ENCODE measurements around the gene LPCAT2. TPM values are rescaled to one million over a fixed set of nuclear protein-coding genes. Genes with fewer than 3 reads are reported as not detected.

The LPCAT2 gene
- total and polyA plus RNA-seq, 7 experiments from 2014 or later = 0.03 to 16.9 (median 1.5) TPM

GRCh38 chr16:55572439-55572838, 63.6 kb downstream of the LPCAT2 start:
- CTCF ChIA-PET = interaction anchor here (0.6 kb wide), 1 partner anchor 461 kb away, joined by 4 read pairs; no protein-coding TSS in a partner anchor
- POLR2A ChIA-PET = no interaction called here
- no peaks in the 10 kb centered on the region for H3K36me3 Mint-ChIP-seq

GRCh38 chr16:55574811-55575210, 65.9 kb downstream of the LPCAT2 start:
- Mint-ChIP-seq H3K27ac (no peak overlapping the region), H3K9me3 (no peaks in the 10 kb centered on the region), H3K4me1 (no peaks in the 10 kb centered on the region), H3K36me3 (no peaks in the 10 kb centered on the region), H3K27me3 (peaks cover 0 to 10% (median 0%) of the 10 kb centered on the region in 5 donors), H3K4me3 (no peak overlapping the region)
- CTCF ChIA-PET = interaction anchor here (0.5 kb wide), 1 partner anchor 141 kb away, joined by 4 read pairs; no protein-coding TSS in a partner anchor
- no peaks in the 10 kb centered on the region for H3K9me3 ChIP-seq (ENCODE audit: control insufficient read depth in 2 of 3, low read length in 3 of 3)
- no peak for DNase-seq
- ATAC-seq = no peak
- no peaks in the 10 kb centered on the region for H3K27me3 ChIP-seq (ENCODE audit: control insufficient read depth in 2 of 2, insufficient read depth in 2 of 2, low read length in 2 of 2)
- H3K4me3 ChIP-seq (ENCODE audit: low read length) = no peak overlapping the region
- intact Hi-C loops (cut with micrococcal nuclease) = no loop called here
- H3K27ac ChIP-seq (ENCODE audit: low read depth, low read length) = no peak overlapping the region
- H3K4me1 ChIP-seq (ENCODE audit: control insufficient read depth in 2 of 2, insufficient read depth in 2 of 2, low read length in 2 of 2) = no peaks in the 10 kb centered on the region
- POLR2A ChIA-PET = no interaction called here
- H3K36me3 ChIP-seq (ENCODE audit: control insufficient read depth in 2 of 3, insufficient read depth in 3 of 3, low read length in 3 of 3) = no peaks in the 10 kb centered on the region

More at GRCh38 chr16:55572439-55572838, 63.6 kb downstream of the LPCAT2 start:
- DNase-seq (no peak), ATAC-seq (no peak)
- Mint-ChIP-seq H3K4me1 (no peaks in the 10 kb centered on the region), H3K27me3 (peaks cover 0 to 21% (median 5%) of the 10 kb centered on the region in 5 donors), H3K9me3 (no peaks in the 10 kb centered on the region), H3K4me3 (no peak overlapping the region), H3K27ac (no peak overlapping the region)
- Histone ChIP-seq H3K4me1 (ENCODE audit: control insufficient read depth in 2 of 2, insufficient read depth in 2 of 2, low read length in 2 of 2) (no peaks in the 10 kb centered on the region), H3K36me3 (ENCODE audit: control insufficient read depth in 2 of 3, insufficient read depth in 3 of 3, low read length in 3 of 3) (no peaks in the 10 kb centered on the region), H3K9me3 (ENCODE audit: control insufficient read depth in 2 of 3, low read length in 3 of 3) (no peaks in the 10 kb centered on the region), H3K27ac (ENCODE audit: low read depth, low read length) (no peak overlapping the region), H3K27me3 (ENCODE audit: control insufficient read depth in 2 of 2, insufficient read depth in 2 of 2, low read length in 2 of 2) (no peaks in the 10 kb centered on the region), H3K4me3 (ENCODE audit: low read length) (no peak overlapping the region)
- intact Hi-C loops (cut with micrococcal nuclease) = no loop called here

DNA sequence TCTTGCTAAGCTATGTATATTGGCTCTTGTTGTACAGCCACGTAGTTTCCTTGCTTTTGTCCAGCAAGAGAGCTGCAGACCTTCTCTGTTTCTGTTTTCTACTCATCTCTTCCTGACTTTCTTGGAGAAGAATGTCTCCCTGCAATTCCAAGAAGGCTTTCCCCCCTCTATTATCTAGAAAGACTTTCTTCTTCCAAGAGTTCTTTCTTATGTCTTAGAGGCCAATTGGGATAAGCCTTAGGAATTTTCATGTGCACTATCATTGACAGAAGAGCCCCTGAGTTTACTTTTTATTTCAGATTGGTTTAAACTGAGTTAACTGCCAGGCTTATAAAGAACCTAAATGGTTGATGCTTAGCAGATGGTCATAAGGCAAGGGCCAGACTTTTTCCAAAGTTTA, 66.6 kb downstream of the LPCAT2 start:
- H3K27ac Mint-ChIP-seq = no peak overlapping the region
- ATAC-seq (no peak), DNase-seq (no peak)
- no peaks in the 10 kb centered on the region for H3K4me1 Mint-ChIP-seq
- ChIA-PET POLR2A (no interaction called here), CTCF (no interaction called here)
- H3K27ac ChIP-seq (ENCODE audit: low read depth, low read length) = no peak overlapping the region
- no peaks in the 10 kb centered on the region for H3K9me3 Mint-ChIP-seq
- H3K27me3 Mint-ChIP-seq = peaks cover 0 to 10% (median 0%) of the 10 kb centered on the region in 5 donors
- no peak overlapping the region for H3K4me3 Mint-ChIP-seq
- no peaks in the 10 kb centered on the region for H3K9me3 ChIP-seq (ENCODE audit: control insufficient read depth in 2 of 3, low read length in 3 of 3)
- H3K27me3 ChIP-seq (ENCODE audit: control insufficient read depth in 2 of 2, insufficient read depth in 2 of 2, low read length in 2 of 2) = no peaks in the 10 kb centered on the region
- no peak overlapping the region for H3K4me3 ChIP-seq (ENCODE audit: low read length)
- H3K4me1 ChIP-seq (ENCODE audit: control insufficient read depth in 2 of 2, insufficient read depth in 2 of 2, low read length in 2 of 2) = no peaks in the 10 kb centered on the region
- intact Hi-C loops (cut with micrococcal nuclease) = no loop called here
- H3K36me3 ChIP-seq (ENCODE audit: control insufficient read depth in 2 of 3, insufficient read depth in 3 of 3, low read length in 3 of 3) = no peaks in the 10 kb centered on the region
- H3K36me3 Mint-ChIP-seq = no peaks in the 10 kb centered on the region

DNA sequence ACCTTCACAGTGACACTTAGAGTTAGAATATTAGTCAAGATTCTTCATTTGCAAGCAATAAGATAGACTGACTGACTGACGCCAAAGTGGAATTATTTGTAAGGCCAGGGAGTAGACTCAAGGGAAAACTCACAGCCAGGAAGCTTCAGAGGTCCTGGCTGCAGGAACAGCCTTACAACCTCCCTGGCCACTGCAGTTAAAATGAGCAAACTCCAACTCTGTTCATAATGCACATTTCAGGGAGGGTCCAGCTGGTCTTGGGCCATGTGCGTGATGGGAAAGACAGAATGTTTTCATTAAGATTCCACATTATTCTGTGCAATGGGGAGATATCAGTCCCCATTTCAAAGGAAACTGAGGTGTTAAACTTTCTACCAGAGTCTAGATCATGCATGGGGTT, 67.5 kb downstream of the LPCAT2 start:
- Histone ChIP-seq H3K4me3 (ENCODE audit: low read length) (no peak overlapping the region), H3K9me3 (ENCODE audit: control insufficient read depth in 2 of 3, low read length in 3 of 3) (no peaks in the 10 kb centered on the region), H3K4me1 (ENCODE audit: control insufficient read depth in 2 of 2, insufficient read depth in 2 of 2, low read length in 2 of 2) (no peaks in the 10 kb centered on the region), H3K36me3 (ENCODE audit: control insufficient read depth in 2 of 3, insufficient read depth in 3 of 3, low read length in 3 of 3) (no peaks in the 10 kb centered on the region), H3K27me3 (ENCODE audit: control insufficient read depth in 2 of 2, insufficient read depth in 2 of 2, low read length in 2 of 2) (no peaks in the 10 kb centered on the region), H3K27ac (ENCODE audit: low read depth, low read length) (no peak overlapping the region)
- no peak overlapping the region for H3K27ac Mint-ChIP-seq
- H3K4me1 Mint-ChIP-seq = no peaks in the 10 kb centered on the region
- peaks cover 0 to 10% (median 0%) of the 10 kb centered on the region in 5 donors for H3K27me3 Mint-ChIP-seq
- intact Hi-C loops (cut with micrococcal nuclease) = no loop called here
- ChIA-PET POLR2A (no interaction called here), CTCF (no interaction called here)
- DNase-seq (no peak), ATAC-seq (no peak)
- H3K36me3 Mint-ChIP-seq = no peaks in the 10 kb centered on the region
- no peaks in the 10 kb centered on the region for H3K9me3 Mint-ChIP-seq
- H3K4me3 Mint-ChIP-seq = no peak overlapping the region

DNA sequence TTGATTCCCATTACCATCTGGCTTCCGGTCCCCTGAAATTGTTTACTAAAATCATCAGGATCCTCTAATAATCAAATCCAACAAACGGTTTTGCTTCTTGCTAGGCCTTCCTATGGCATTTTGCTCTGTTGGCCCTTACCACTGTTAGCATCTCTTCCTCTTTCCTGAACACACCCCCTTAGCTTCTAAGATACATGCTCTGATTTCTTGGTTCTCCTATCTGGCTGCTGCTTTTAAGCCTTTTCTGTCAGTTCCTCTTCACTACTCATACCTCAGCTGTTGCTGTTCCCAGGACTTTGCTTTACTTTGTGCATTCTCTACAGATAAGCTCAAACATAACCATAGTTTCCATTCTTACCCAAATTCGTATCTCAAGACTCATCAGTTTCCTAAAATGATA, 69.0 kb downstream of the LPCAT2 start:
- Mint-ChIP-seq H3K4me1 (no peaks in the 10 kb centered on the region), H3K27me3 (peaks cover 0 to 6% (median 0%) of the 10 kb centered on the region in 5 donors), H3K36me3 (no peaks in the 10 kb centered on the region), H3K4me3 (no peak overlapping the region), H3K27ac (no peak overlapping the region), H3K9me3 (peaks cover 0 to 2% (median 0%) of the 10 kb centered on the region in 11 donors)
- Histone ChIP-seq H3K9me3 (ENCODE audit: control insufficient read depth in 2 of 3, low read length in 3 of 3) (no peaks in the 10 kb centered on the region), H3K4me1 (ENCODE audit: control insufficient read depth in 2 of 2, insufficient read depth in 2 of 2, low read length in 2 of 2) (no peaks in the 10 kb centered on the region), H3K36me3 (ENCODE audit: control insufficient read depth in 2 of 3, insufficient read depth in 3 of 3, low read length in 3 of 3) (no peaks in the 10 kb centered on the region), H3K4me3 (ENCODE audit: low read length) (no peak overlapping the region), H3K27me3 (ENCODE audit: control insufficient read depth in 2 of 2, insufficient read depth in 2 of 2, low read length in 2 of 2) (no peaks in the 10 kb centered on the region), H3K27ac (ENCODE audit: low read depth, low read length) (no peak overlapping the region)
- no peak for DNase-seq
- POLR2A ChIA-PET = no interaction called here
- intact Hi-C loops (cut with micrococcal nuclease) = no loop called here
- CTCF ChIA-PET = no interaction called here
- ATAC-seq = peak; percentile 60

DNA sequence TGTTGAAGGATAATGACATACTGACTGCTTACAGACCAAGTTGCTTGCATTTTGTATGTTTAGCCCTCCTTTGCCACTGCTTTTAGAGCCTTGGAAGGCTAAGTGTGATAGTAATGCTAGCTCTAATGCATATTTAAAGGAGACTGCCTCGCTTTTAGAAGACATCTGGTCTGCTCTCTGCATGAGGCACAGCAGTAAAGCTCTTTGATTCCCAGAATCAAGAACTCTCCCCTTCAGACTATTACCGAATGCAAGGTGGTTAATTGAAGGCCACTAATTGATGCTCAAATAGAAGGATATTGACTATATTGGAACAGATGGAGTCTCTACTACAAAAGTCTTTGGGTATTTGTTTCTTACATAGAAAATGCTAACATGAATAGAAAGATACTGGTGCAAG, 76.8 kb downstream of the LPCAT2 start:
- H3K27me3 ChIP-seq (ENCODE audit: control insufficient read depth in 2 of 2, insufficient read depth in 2 of 2, low read length in 2 of 2) = no peaks in the 10 kb centered on the region
- peaks cover 6 to 14% (median 9%) of the 10 kb centered on the region in 5 donors for H3K27me3 Mint-ChIP-seq
- H3K4me1 ChIP-seq (ENCODE audit: control insufficient read depth in 2 of 2, insufficient read depth in 2 of 2, low read length in 2 of 2) = no peaks in the 10 kb centered on the region
- peaks cover 0 to 2% (median 0%) of the 10 kb centered on the region in 11 donors for H3K9me3 Mint-ChIP-seq
- no peaks in the 10 kb centered on the region for H3K4me1 Mint-ChIP-seq
- H3K27ac Mint-ChIP-seq = no peak overlapping the region
- POLR2A ChIA-PET = no interaction called here
- H3K27ac ChIP-seq (ENCODE audit: low read depth, low read length) = no peak overlapping the region
- H3K36me3 ChIP-seq (ENCODE audit: control insufficient read depth in 2 of 3, insufficient read depth in 3 of 3, low read length in 3 of 3) = no peaks in the 10 kb centered on the region
- intact Hi-C loops (cut with micrococcal nuclease) = no loop called here
- H3K36me3 Mint-ChIP-seq = no peaks in the 10 kb centered on the region
- CTCF ChIA-PET = no interaction called here
- ATAC-seq (no peak), DNase-seq (no peak)
- H3K9me3 ChIP-seq (ENCODE audit: control insufficient read depth in 2 of 3, low read length in 3 of 3) = no peaks in the 10 kb centered on the region
- no peak overlapping the region for H3K4me3 Mint-ChIP-seq
- no peak overlapping the region for H3K4me3 ChIP-seq (ENCODE audit: low read length)

GRCh38 chr16:55588799-55589198, 79.9 kb downstream of the LPCAT2 start:
- no peak overlapping the region for H3K4me3 ChIP-seq (ENCODE audit: low read length)
- H3K36me3 Mint-ChIP-seq = no peaks in the 10 kb centered on the region
- intact Hi-C loops (cut with micrococcal nuclease) = no loop called here
- CTCF ChIA-PET = no interaction called here
- no peak overlapping the region for H3K27ac Mint-ChIP-seq
- ATAC-seq (no peak), DNase-seq (no peak)
- peaks cover 11 to 31% (median 26%) of the 10 kb centered on the region in 5 donors for H3K27me3 Mint-ChIP-seq
- H3K9me3 ChIP-seq (ENCODE audit: control insufficient read depth in 2 of 3, low read length in 3 of 3) = no peaks in the 10 kb centered on the region
- H3K4me1 Mint-ChIP-seq = no peaks in the 10 kb centered on the region
- no peaks in the 10 kb centered on the region for H3K36me3 ChIP-seq (ENCODE audit: control insufficient read depth in 2 of 3, insufficient read depth in 3 of 3, low read length in 3 of 3)
- peaks cover 0 to 3% of the 10 kb centered on the region in 2 donors for H3K27me3 ChIP-seq (ENCODE audit: control insufficient read depth in 2 of 2, insufficient read depth in 2 of 2, low read length in 2 of 2)
- no peaks in the 10 kb centered on the region for H3K4me1 ChIP-seq (ENCODE audit: control insufficient read depth in 2 of 2, insufficient read depth in 2 of 2, low read length in 2 of 2)
- POLR2A ChIA-PET = no interaction called here
- H3K27ac ChIP-seq (ENCODE audit: low read depth, low read length) = no peak overlapping the region
- H3K9me3 Mint-ChIP-seq = no peaks in the 10 kb centered on the region
- no peak overlapping the region for H3K4me3 Mint-ChIP-seq

Data from naive thymus-derived CD4-positive, alpha-beta T cell (primary cell).